IPS-20b (cell line): ENCODE data around the gene APLP2.

ENCODE experiments used
- H3K27ac ChIP-seq: one replicate; pipeline ENCODE4 v1.5.1; 2013; ENCODE audit warnings: low read length
- H3K27me3 ChIP-seq: 2 replicates; pipeline ENCODE4 v1.6.1; 2013; ENCODE audit warnings: mild to moderate bottlenecking, low read length, inconsistent platforms; ENCODE audit not compliant: insufficient read depth
- H3K36me3 ChIP-seq: 2 replicates; pipeline ENCODE4 v1.6.1; 2013; ENCODE audit warnings: low read depth, mild to moderate bottlenecking, inconsistent platforms, low read length, moderate library complexity; ENCODE audit not compliant: insufficient read depth
- H3K4me1 ChIP-seq: 2 replicates; pipeline ENCODE4 v1.6.1; 2013; ENCODE audit warnings: mild to moderate bottlenecking, control low read depth, inconsistent platforms, low read length, moderate library complexity; ENCODE audit not compliant: insufficient read depth
- H3K4me3 ChIP-seq: 2 replicates; pipeline ENCODE4 v1.5.1; 2013; ENCODE audit warnings: mild to moderate bottlenecking, low read length, inconsistent platforms
- H3K9ac ChIP-seq: 2 replicates; pipeline ENCODE4 v1.6.1; 2013; ENCODE audit warnings: low read depth, mild to moderate bottlenecking, inconsistent platforms, low read length, moderate library complexity
- H3K9me3 ChIP-seq: 2 replicates; pipeline ENCODE4 v1.6.1; 2013; ENCODE audit warnings: mild to moderate bottlenecking, low read depth, low read length, inconsistent platforms; ENCODE audit not compliant: insufficient read depth

Gene APLP2

GRCh38 chr11:130061017-130061416, 8.7 kb upstream of the APLP2 start:
- Histone ChIP-seq H3K4me3 (no peak overlapping the region), H3K4me1 (no peaks in the 10 kb centered on the region), H3K27ac (no peak overlapping the region), H3K9me3 (no peaks in the 10 kb centered on the region), H3K36me3 (no peaks in the 10 kb centered on the region), H3K27me3 (peaks cover 7% of the 10 kb centered on the region; the same call in 1 of the 2 replicates), H3K9ac (no peak overlapping the region)

- no peaks in the 10 kb centered on the region for H3K9me3 ChIP-seq
- no peaks in the 10 kb centered on the region for H3K4me1 ChIP-seq
- H3K27ac ChIP-seq, result no peak overlapping the region
- no peak overlapping the region for H3K9ac ChIP-seq
- H3K27me3 ChIP-seq, result peaks cover 9% of the 10 kb centered on the region; the same call in 1 of the 2 replicates
- no peak overlapping the region for H3K4me3 ChIP-seq
- no peaks in the 10 kb centered on the region for H3K36me3 ChIP-seq
Observed at GRCh38 chr11:130062026-130062425, 7.7 kb upstream of the APLP2 start.

- H3K27ac ChIP-seq, result no peak overlapping the region
- no peak overlapping the region for H3K9ac ChIP-seq
- no peaks in the 10 kb centered on the region for H3K4me1 ChIP-seq
- H3K27me3 ChIP-seq, result peaks cover 23% of the 10 kb centered on the region
- no peaks in the 10 kb centered on the region for H3K36me3 ChIP-seq
- no peaks in the 10 kb centered on the region for H3K9me3 ChIP-seq
- no peak overlapping the region for H3K4me3 ChIP-seq
Observed at GRCh38 chr11:130063451-130063850, 6.2 kb upstream of the APLP2 start.

DNA sequence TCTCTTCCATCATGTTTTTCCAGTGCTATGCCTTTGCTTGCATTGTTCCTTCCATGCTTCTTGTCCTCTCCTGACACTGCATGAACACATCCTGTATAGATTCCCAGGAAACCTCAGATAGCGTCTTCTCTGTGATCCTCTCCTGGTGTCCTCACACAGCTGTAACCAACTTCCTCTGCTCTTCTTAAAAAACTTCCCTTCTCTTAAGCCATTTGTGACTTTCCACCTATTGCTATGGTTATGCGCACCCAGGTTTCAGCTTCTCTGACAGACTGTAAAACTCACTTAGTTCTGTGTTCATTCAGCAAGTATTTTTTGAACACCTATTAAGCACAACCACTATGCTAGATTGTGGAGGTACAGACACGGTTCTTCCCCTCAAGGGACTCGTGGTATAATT, 5.1 kb upstream of the APLP2 start:
- Histone ChIP-seq H3K27me3 (peaks cover 32% of the 10 kb centered on the region), H3K4me1 (no peaks in the 10 kb centered on the region), H3K27ac (no peak overlapping the region), H3K36me3 (no peaks in the 10 kb centered on the region), H3K9ac (no peak overlapping the region), H3K9me3 (no peaks in the 10 kb centered on the region), H3K4me3 (no peak overlapping the region)

DNA sequence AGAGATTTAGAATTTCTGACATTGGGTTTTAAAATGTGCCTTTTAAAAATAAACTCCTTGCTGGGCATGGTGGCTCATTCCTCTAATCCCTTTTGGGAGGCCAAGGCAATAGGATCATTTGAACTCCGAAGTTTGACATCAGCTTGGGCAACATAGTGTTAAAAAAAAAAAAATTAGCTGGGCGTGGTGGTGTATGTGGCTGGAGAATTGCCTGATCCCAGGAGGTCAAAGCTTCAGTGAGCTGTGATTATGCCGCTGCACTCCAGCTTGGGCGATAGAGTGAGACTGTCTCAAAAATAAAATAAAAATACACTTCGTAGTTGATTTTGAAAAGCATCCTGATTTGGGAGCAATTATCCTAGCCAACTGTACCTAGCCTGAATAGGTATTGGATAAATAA, 3.4 kb upstream of the APLP2 start:
- Histone ChIP-seq H3K9me3 (no peaks in the 10 kb centered on the region), H3K4me3 (no peak overlapping the region), H3K4me1 (peaks cover 2% of the 10 kb centered on the region; the same call in 1 of the 2 replicates), H3K27ac (no peak overlapping the region), H3K36me3 (no peaks in the 10 kb centered on the region), H3K9ac (no peak overlapping the region), H3K27me3 (peaks cover 36% of the 10 kb centered on the region)

- no peak overlapping the region for H3K27ac ChIP-seq
- H3K9me3 ChIP-seq, result no peaks in the 10 kb centered on the region
- no peaks in the 10 kb centered on the region for H3K36me3 ChIP-seq
- peaks cover 42% of the 10 kb centered on the region for H3K27me3 ChIP-seq
- peak overlapping the region; percentile 82 for H3K4me3 ChIP-seq
- H3K9ac ChIP-seq, result peak overlapping the region; percentile 68; the same call in 1 of the 2 replicates
- H3K4me1 ChIP-seq, result peaks cover 10% of the 10 kb centered on the region; the same call in 1 of the 2 replicates
Observed at GRCh38 chr11:130068546-130068985, 1.1 kb upstream of the APLP2 start.

GRCh38 chr11:130068986-130069658, 572 bp upstream of the APLP2 start:
- H3K9me3 ChIP-seq, result no peaks in the 10 kb centered on the region
- H3K27me3 ChIP-seq, result peaks cover 42% of the 10 kb centered on the region
- peak overlapping the region; percentile 82 for H3K4me3 ChIP-seq
- H3K36me3 ChIP-seq, result no peaks in the 10 kb centered on the region
- H3K9ac ChIP-seq, result peak overlapping the region; percentile 68; the same call in 1 of the 2 replicates
- no peak overlapping the region for H3K27ac ChIP-seq
- H3K4me1 ChIP-seq, result peaks cover 10% of the 10 kb centered on the region; the same call in 1 of the 2 replicates

- Histone ChIP-seq H3K9ac (peak overlapping the region; percentile 80; the same call in 1 of the 2 replicates), H3K27ac (no peak overlapping the region), H3K4me1 (peaks cover 10% of the 10 kb centered on the region; the same call in 1 of the 2 replicates), H3K4me3 (peak overlapping the region; percentile 97), H3K27me3 (peaks cover 35% of the 10 kb centered on the region), H3K36me3 (no peaks in the 10 kb centered on the region), H3K9me3 (no peaks in the 10 kb centered on the region)
Observed at GRCh38 chr11:130070109-130070845, 583 bp downstream of the APLP2 start.

GRCh38 chr11:130070846-130071200, 1.1 kb downstream of the APLP2 start:
- Histone ChIP-seq H3K36me3 (no peaks in the 10 kb centered on the region), H3K9me3 (no peaks in the 10 kb centered on the region), H3K4me1 (peaks cover 10% of the 10 kb centered on the region; the same call in 1 of the 2 replicates), H3K9ac (peak overlapping the region; percentile 80; the same call in 1 of the 2 replicates), H3K4me3 (peak overlapping the region; percentile 97), H3K27ac (no peak overlapping the region), H3K27me3 (peaks cover 35% of the 10 kb centered on the region)

- peak overlapping the region; percentile 97 for H3K4me3 ChIP-seq
- H3K27ac ChIP-seq, result no peak overlapping the region
- H3K9me3 ChIP-seq, result no peaks in the 10 kb centered on the region
- H3K9ac ChIP-seq, result peak overlapping the region; percentile 75
- peaks cover 35% of the 10 kb centered on the region for H3K27me3 ChIP-seq
- H3K4me1 ChIP-seq, result peaks cover 10% of the 10 kb centered on the region; the same call in 1 of the 2 replicates
- H3K36me3 ChIP-seq, result no peaks in the 10 kb centered on the region
Observed at GRCh38 chr11:130071211-130071712, 1.6 kb downstream of the APLP2 start.

DNA sequence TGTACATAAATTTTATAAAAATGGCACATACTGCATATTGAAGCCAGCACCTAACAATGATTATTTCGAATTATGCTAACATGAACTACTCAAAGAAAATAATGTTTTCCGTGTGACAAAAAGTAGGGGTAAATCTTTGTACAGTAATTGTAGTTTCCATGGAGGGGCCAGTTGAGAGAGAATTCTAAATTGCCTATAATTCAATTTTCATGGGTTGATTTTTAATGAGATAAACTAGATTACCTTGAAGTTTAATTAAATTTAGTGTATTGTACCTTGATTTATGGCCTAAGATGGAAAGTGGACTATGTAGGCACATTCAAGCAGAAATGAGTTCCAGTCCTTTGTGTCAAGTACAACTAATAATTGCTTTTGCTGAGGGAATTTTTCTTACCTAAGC, 5.0 kb downstream of the APLP2 start:
- Histone ChIP-seq H3K27me3 (peaks cover 10% of the 10 kb centered on the region; the same call in 1 of the 2 replicates), H3K4me1 (peaks cover 10% of the 10 kb centered on the region; the same call in 1 of the 2 replicates), H3K27ac (no peak overlapping the region), H3K4me3 (no peak overlapping the region), H3K9me3 (no peaks in the 10 kb centered on the region), H3K9ac (no peak overlapping the region), H3K36me3 (no peaks in the 10 kb centered on the region)
